Mesangial cell (primary cell): ENCODE measurements around the gene HTN3. TPM values are rescaled to one million over a fixed set of nuclear protein-coding genes. Genes with fewer than 3 reads are reported as not detected.

Experiments
- total RNA-seq: library from RNA; depleted of rRNA; stranded (reverse); fragments of >200 nt; gene quantifications from 2 replicates; pipeline ENCODE4 v1.2.3, GENCODE V29; 2015

HTN3 gene
- not detected in 2 replicates for total RNA-seq

GRCh38 chr4:70028159-70028558 lies at the start of gene HTN3:
HTN3 (plus strand) TSS chr4:70028459; CDS start chr4:70030741, 2,282 bp downstream.

GRCh38 chr4:69995526-69996016 lies 32.7 kb upstream of the HTN3 start, which contains the start of gene STATH:
STATH (plus strand) TSS chr4:69995966; CDS start chr4:69998438, 2,472 bp downstream.

GRCh38 chr4:70050138-70050537 lies 21.9 kb downstream of the HTN3 start, which contains the start of gene HTN1:
HTN1 (plus strand) TSS chr4:70050438; CDS start chr4:70053077, 2,639 bp downstream.

Other genes with a start within 250 kb of the HTN3 start
- gene SULT1E1, start 168.3 kb upstream of the HTN3 start, total RNA-seq, result 1.8 and 6.3 TPM in 2 replicates
- not detected in 2 replicates for gene CSN1S1, start 97.4 kb upstream of the HTN3 start, total RNA-seq
- gene CSN2, start 62.7 kb upstream of the HTN3 start, total RNA-seq, result not detected in 2 replicates
- not detected in 2 replicates for gene STATH, start 32.5 kb upstream of the HTN3 start, total RNA-seq
- gene HTN1, start 22.0 kb downstream of the HTN3 start, total RNA-seq, result not detected in 2 replicates
- not detected in 2 replicates for gene PRR27, start 125.8 kb downstream of the HTN3 start, total RNA-seq
- not detected in 2 replicates for gene ODAM, start 167.3 kb downstream of the HTN3 start, total RNA-seq
- not detected in 2 replicates for gene FDCSP, start 197.7 kb downstream of the HTN3 start, total RNA-seq
- not detected in 2 replicates for gene CSN3, start 214.1 kb downstream of the HTN3 start, total RNA-seq